GM23338 (cell line): Measurements from ENCODE around the gene MAN2B2. TPM values are rescaled to one million over a fixed set of nuclear protein-coding genes. Genes with fewer than 3 reads are reported as not detected.

Source experiments
- ATAC-seq: fragments of 200-7000 bp; cut with Tn5 transposase; 3 replicates; pipeline ENCODE4 v1.9.1; 2020
- DNase-seq: peaks from one replicate; pipeline ENCODE4 v3.0.0-alpha.2; 2015; ENCODE audit warnings: low spot score
- H2AFZ ChIP-seq: fragments of 200-600 bp; sonication (generic); 2 replicates; pipeline ENCODE4 v1.8.0; 2016; ENCODE audit warnings: antibody characterized with exemption, mild to moderate bottlenecking, moderate library complexity
- H3F3A ChIP-seq: fragments of 200-600 bp; sonication (generic); replicated peaks from 2 replicates; pipeline ENCODE4 v1.8.0; 2017; ENCODE audit warnings: antibody characterized with exemption, mixed run types, low read depth
- H3K27ac ChIP-seq: fragments of 200-600 bp; sonication (generic); 2 replicates; pipeline ENCODE4 v1.6.1; 2016; ENCODE audit warnings: low read depth
- H3K27me3 ChIP-seq: fragments of 200-600 bp; sonication (generic); 2 replicates; pipeline ENCODE4 v1.8.0; 2016; ENCODE audit warnings: mild to moderate bottlenecking, mixed run types, moderate library complexity; ENCODE audit not compliant: insufficient read depth
- H3K36me3 ChIP-seq: fragments of 200-600 bp; sonication (generic); 2 replicates; pipeline ENCODE4 v1.8.0; 2016; ENCODE audit warnings: mild to moderate bottlenecking; ENCODE audit not compliant: insufficient read depth
- H3K4me1 ChIP-seq: fragments of 200-600 bp; sonication (generic); 2 replicates; pipeline ENCODE4 v1.8.0; 2016; ENCODE audit warnings: mild to moderate bottlenecking, moderate library complexity; ENCODE audit not compliant: insufficient read depth
- H3K4me2 ChIP-seq: fragments of 200-600 bp; sonication (generic); 2 replicates; pipeline ENCODE4 v1.7.1; 2017; ENCODE audit warnings: mixed run types
- H3K4me3 ChIP-seq: fragments of 200-600 bp; sonication (generic); 2 replicates; pipeline ENCODE4 v1.6.1; 2016; ENCODE audit warnings: mixed run types
- H3K79me2 ChIP-seq: fragments of 200-600 bp; sonication (generic); replicated peaks from 2 replicates; pipeline ENCODE4 v1.8.0; 2017; ENCODE audit warnings: mild to moderate bottlenecking; ENCODE audit not compliant: insufficient read depth
- H3K9me2 ChIP-seq: fragments of 200-600 bp; sonication (generic); 2 replicates; pipeline ENCODE4 v1.8.0; 2017; ENCODE audit not compliant: insufficient read depth
- H4K20me1 ChIP-seq: fragments of 200-600 bp; sonication (generic); replicated peaks from 2 replicates; pipeline ENCODE4 v1.8.0; 2017; ENCODE audit warnings: mild to moderate bottlenecking; ENCODE audit not compliant: insufficient read depth
- H3K27ac Mint-ChIP-seq: 2 replicates; pipeline ENCODE4 v1.8.0; 2020; ENCODE audit warnings: inconsistent platforms, mild to moderate bottlenecking, moderate library complexity, mixed read lengths
- H3K27me3 Mint-ChIP-seq: 3 replicates; pipeline ENCODE4 v1.8.0; 2022; ENCODE audit warnings: low read depth, mild to moderate bottlenecking, moderate library complexity, mixed read lengths, inconsistent platforms; ENCODE audit not compliant: insufficient read depth, poor library complexity
- H3K36me3 Mint-ChIP-seq: 3 replicates; pipeline ENCODE4 v1.8.0; 2021; ENCODE audit warnings: low read depth, mild to moderate bottlenecking, inconsistent platforms, moderate library complexity, mixed read lengths
- H3K4me1 Mint-ChIP-seq: 3 replicates; pipeline ENCODE4 v1.8.0; 2020; ENCODE audit warnings: mild to moderate bottlenecking, inconsistent platforms, mixed read lengths
- H3K4me3 Mint-ChIP-seq: 3 replicates; pipeline ENCODE4 v1.8.0; 2021; ENCODE audit warnings: moderate library complexity, mild to moderate bottlenecking, inconsistent platforms, mixed read lengths
- H3K9me3 Mint-ChIP-seq: 3 replicates; pipeline ENCODE4 v1.8.0; 2020; ENCODE audit warnings: moderate library complexity, mild to moderate bottlenecking, inconsistent platforms, mixed read lengths
- CREB1 ChIP-seq: fragments of 250-450 bp; sonication (Bioruptor Pico); IDR thresholded peaks from 2 replicates; pipeline ENCODE4 v1.5.0; 2020; ENCODE audit warnings: low read depth, mild to moderate bottlenecking, moderate library complexity
- EZH2 ChIP-seq: fragments of 200-600 bp; sonication (generic); IDR thresholded peaks from one replicate; pipeline ENCODE4 v1.8.0; 2017; ENCODE audit warnings: antibody characterized with exemption, mild to moderate bottlenecking, low read depth; ENCODE audit not compliant: unreplicated experiment
- EZH2phosphoT487 ChIP-seq: fragments of 200-600 bp; sonication (generic); IDR thresholded peaks from one replicate; pipeline ENCODE4 v1.8.1; 2018; ENCODE audit warnings: antibody characterized with exemption; ENCODE audit not compliant: unreplicated experiment
- JUNB ChIP-seq: IDR thresholded peaks from one replicate; pipeline ENCODE4 v1.6.1; 2016; ENCODE audit warnings: antibody characterized with exemption; ENCODE audit not compliant: unreplicated experiment
- NANOG ChIP-seq: IDR thresholded peaks from 2 replicates; pipeline ENCODE4 v1.6.1; 2016; ENCODE audit warnings: antibody characterized with exemption, borderline replicate concordance
- POLR2AphosphoS5 ChIP-seq: IDR thresholded peaks from 2 replicates; pipeline ENCODE4 v1.6.1; 2016; ENCODE audit warnings: antibody characterized with exemption, low read depth
- STAT1 ChIP-seq: IDR thresholded peaks from one replicate; pipeline ENCODE4 v1.6.1; 2016; ENCODE audit warnings: antibody characterized with exemption; ENCODE audit not compliant: unreplicated experiment
- ZNF114 ChIP-seq: fragments of 250-450 bp; sonication (Bioruptor Pico); IDR thresholded peaks from 2 replicates; pipeline ENCODE4 v1.5.0; 2020; ENCODE audit warnings: mild to moderate bottlenecking, moderate library complexity
- ZNF331 ChIP-seq: fragments of 250-450 bp; sonication (Bioruptor Pico); IDR thresholded peaks from 2 replicates; pipeline ENCODE4 v1.5.0; 2020; ENCODE audit warnings: low read depth, mild to moderate bottlenecking, moderate library complexity
- polyA plus RNA-seq: library from polyadenylated mRNA; unstranded; fragments of >200 nt; fragmentation: Nextera tagmentation; extraction: Ambion mirVana; gene quantifications from 2 replicates; pipeline ENCODE4 v1.2.1, GENCODE V29; 2016
- total RNA-seq: library from RNA; depleted of rRNA; stranded (reverse); fragments of >200 nt; shearing (Covaris generic); gene quantifications from 2 replicates; pipeline ENCODE4 v1.2.3, GENCODE V29; 2014
- TF ChIP-seq, protein P1 (sequence below): IDR thresholded peaks from one replicate; pipeline ENCODE4 v1.6.1; 2018; ENCODE audit warnings: antibody characterized with exemption; ENCODE audit not compliant: unreplicated experiment
- TF ChIP-seq, protein P2 (sequence below), 2 experiments: fragments of 200-600 bp in 1 of 2; sonication (generic) in 1 of 2; conservative IDR thresholded peaks; 2 replicates each; pipeline versions ENCODE4 v1.5.1 to v1.6.1; 2016 to 2017; ENCODE audit warnings: antibody characterized with exemption in 2 of 2, low read depth in 2 of 2, mild to moderate bottlenecking in 2 of 2, moderate library complexity in 1 of 2
- TF ChIP-seq, protein P3 (sequence below): fragments of 250-450 bp; sonication (Bioruptor Pico); IDR thresholded peaks from 2 replicates; pipeline ENCODE4 v1.5.0; 2020; ENCODE audit warnings: mild to moderate bottlenecking, moderate library complexity
- TF ChIP-seq, protein P4 (sequence below): IDR thresholded peaks from 2 replicates; pipeline ENCODE4 v1.6.1; 2016; ENCODE audit warnings: antibody characterized with exemption

MAN2B2 gene
- total and polyA plus RNA-seq, 2 experiments from 2014 or later, result 1.6 to 6.9 TPM

DNA sequence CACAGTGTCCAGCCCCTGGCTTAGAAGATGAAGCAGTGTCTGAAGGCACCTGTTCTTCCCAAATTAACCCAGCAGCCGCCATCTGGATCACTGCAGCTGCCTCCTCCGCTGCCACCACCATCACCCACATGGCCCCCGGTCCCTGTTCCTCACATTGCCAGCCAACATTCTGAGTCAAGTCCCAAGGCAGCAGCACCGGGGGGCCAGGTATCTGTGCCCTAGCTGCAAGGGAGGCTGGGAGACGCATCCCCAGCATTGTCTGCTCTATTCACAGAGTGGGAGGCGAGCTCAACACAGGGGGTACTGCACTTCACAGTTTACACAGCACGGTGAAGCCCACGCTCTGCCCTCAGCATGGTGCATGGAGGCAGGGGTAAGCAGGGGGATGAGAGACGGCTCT, 42.3 kb upstream of the MAN2B2 start:
- Histone ChIP-seq H3K79me2 (no peaks in the 10 kb centered on the region), H2AFZ (no peak overlapping the region), H3K9me2 (no peaks in the 10 kb centered on the region), H3F3A (no peaks in the 10 kb centered on the region), H4K20me1 (no peaks in the 10 kb centered on the region), H3K27me3 (no peaks in the 10 kb centered on the region), H3K36me3 (no peaks in the 10 kb centered on the region), H3K4me3 (no peak overlapping the region), H3K27ac (no peak overlapping the region), H3K4me1 (no peaks in the 10 kb centered on the region), H3K4me2 (no peak overlapping the region)
- DNase-seq (no peak), ATAC-seq (no peak)
- TF ChIP-seq ZNF114 (no peak), EZH2 (no peak), ZNF331 (CRISPR knock-in tag) (no peak), EZH2phosphoT487 (no peak), STAT1 (no peak), POLR2AphosphoS5 (no peak), JUNB (no peak), CREB1 (CRISPR knock-in tag) (no peak), NANOG (no peak)
- TF ChIP-seq, protein P1, sequence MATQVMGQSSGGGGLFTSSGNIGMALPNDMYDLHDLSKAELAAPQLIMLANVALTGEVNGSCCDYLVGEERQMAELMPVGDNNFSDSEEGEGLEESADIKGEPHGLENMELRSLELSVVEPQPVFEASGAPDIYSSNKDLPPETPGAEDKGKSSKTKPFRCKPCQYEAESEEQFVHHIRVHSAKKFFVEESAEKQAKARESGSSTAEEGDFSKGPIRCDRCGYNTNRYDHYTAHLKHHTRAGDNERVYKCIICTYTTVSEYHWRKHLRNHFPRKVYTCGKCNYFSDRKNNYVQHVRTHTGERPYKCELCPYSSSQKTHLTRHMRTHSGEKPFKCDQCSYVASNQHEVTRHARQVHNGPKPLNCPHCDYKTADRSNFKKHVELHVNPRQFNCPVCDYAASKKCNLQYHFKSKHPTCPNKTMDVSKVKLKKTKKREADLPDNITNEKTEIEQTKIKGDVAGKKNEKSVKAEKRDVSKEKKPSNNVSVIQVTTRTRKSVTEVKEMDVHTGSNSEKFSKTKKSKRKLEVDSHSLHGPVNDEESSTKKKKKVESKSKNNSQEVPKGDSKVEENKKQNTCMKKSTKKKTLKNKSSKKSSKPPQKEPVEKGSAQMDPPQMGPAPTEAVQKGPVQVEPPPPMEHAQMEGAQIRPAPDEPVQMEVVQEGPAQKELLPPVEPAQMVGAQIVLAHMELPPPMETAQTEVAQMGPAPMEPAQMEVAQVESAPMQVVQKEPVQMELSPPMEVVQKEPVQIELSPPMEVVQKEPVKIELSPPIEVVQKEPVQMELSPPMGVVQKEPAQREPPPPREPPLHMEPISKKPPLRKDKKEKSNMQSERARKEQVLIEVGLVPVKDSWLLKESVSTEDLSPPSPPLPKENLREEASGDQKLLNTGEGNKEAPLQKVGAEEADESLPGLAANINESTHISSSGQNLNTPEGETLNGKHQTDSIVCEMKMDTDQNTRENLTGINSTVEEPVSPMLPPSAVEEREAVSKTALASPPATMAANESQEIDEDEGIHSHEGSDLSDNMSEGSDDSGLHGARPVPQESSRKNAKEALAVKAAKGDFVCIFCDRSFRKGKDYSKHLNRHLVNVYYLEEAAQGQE, result no peak
- TF ChIP-seq, protein P2, sequence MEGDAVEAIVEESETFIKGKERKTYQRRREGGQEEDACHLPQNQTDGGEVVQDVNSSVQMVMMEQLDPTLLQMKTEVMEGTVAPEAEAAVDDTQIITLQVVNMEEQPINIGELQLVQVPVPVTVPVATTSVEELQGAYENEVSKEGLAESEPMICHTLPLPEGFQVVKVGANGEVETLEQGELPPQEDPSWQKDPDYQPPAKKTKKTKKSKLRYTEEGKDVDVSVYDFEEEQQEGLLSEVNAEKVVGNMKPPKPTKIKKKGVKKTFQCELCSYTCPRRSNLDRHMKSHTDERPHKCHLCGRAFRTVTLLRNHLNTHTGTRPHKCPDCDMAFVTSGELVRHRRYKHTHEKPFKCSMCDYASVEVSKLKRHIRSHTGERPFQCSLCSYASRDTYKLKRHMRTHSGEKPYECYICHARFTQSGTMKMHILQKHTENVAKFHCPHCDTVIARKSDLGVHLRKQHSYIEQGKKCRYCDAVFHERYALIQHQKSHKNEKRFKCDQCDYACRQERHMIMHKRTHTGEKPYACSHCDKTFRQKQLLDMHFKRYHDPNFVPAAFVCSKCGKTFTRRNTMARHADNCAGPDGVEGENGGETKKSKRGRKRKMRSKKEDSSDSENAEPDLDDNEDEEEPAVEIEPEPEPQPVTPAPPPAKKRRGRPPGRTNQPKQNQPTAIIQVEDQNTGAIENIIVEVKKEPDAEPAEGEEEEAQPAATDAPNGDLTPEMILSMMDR (conservative IDR thresholded peaks at IDR 0.05; ENCODE audit: low read depth in 2 of 2), result no peak
- TF ChIP-seq, protein P3, sequence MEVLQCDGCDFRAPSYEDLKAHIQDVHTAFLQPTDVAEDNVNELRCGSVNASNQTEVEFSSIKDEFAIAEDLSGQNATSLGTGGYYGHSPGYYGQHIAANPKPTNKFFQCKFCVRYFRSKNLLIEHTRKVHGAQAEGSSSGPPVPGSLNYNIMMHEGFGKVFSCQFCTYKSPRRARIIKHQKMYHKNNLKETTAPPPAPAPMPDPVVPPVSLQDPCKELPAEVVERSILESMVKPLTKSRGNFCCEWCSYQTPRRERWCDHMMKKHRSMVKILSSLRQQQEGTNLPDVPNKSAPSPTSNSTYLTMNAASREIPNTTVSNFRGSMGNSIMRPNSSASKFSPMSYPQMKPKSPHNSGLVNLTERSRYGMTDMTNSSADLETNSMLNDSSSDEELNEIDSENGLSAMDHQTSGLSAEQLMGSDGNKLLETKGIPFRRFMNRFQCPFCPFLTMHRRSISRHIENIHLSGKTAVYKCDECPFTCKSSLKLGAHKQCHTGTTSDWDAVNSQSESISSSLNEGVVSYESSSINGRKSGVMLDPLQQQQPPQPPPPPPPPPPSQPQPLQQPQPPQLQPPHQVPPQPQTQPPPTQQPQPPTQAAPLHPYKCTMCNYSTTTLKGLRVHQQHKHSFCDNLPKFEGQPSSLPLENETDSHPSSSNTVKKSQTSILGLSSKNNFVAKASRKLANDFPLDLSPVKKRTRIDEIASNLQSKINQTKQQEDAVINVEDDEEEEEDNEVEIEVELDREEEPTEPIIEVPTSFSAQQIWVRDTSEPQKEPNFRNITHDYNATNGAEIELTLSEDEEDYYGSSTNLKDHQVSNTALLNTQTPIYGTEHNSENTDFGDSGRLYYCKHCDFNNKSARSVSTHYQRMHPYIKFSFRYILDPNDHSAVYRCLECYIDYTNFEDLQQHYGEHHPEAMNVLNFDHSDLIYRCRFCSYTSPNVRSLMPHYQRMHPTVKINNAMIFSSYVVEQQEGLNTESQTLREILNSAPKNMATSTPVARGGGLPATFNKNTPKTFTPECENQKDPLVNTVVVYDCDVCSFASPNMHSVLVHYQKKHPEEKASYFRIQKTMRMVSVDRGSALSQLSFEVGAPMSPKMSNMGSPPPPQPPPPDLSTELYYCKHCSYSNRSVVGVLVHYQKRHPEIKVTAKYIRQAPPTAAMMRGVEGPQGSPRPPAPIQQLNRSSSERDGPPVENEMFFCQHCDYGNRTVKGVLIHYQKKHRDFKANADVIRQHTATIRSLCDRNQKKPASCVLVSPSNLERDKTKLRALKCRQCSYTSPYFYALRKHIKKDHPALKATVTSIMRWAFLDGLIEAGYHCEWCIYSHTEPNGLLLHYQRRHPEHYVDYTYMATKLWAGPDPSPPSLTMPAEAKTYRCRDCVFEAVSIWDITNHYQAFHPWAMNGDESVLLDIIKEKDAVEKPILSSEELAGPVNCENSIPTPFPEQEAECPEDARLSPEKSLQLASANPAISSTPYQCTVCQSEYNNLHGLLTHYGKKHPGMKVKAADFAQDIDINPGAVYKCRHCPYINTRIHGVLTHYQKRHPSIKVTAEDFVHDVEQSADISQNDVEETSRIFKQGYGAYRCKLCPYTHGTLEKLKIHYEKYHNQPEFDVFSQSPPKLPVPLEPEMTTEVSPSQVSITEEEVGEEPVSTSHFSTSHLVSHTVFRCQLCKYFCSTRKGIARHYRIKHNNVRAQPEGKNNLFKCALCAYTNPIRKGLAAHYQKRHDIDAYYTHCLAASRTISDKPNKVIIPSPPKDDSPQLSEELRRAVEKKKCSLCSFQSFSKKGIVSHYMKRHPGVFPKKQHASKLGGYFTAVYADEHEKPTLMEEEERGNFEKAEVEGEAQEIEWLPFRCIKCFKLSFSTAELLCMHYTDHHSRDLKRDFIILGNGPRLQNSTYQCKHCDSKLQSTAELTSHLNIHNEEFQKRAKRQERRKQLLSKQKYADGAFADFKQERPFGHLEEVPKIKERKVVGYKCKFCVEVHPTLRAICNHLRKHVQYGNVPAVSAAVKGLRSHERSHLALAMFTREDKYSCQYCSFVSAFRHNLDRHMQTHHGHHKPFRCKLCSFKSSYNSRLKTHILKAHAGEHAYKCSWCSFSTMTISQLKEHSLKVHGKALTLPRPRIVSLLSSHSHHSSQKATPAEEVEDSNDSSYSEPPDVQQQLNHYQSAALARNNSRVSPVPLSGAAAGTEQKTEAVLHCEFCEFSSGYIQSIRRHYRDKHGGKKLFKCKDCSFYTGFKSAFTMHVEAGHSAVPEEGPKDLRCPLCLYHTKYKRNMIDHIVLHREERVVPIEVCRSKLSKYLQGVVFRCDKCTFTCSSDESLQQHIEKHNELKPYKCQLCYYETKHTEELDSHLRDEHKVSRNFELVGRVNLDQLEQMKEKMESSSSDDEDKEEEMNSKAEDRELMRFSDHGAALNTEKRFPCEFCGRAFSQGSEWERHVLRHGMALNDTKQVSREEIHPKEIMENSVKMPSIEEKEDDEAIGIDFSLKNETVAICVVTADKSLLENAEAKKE (CRISPR knock-in tag), result no peak
- TF ChIP-seq, protein P4, sequence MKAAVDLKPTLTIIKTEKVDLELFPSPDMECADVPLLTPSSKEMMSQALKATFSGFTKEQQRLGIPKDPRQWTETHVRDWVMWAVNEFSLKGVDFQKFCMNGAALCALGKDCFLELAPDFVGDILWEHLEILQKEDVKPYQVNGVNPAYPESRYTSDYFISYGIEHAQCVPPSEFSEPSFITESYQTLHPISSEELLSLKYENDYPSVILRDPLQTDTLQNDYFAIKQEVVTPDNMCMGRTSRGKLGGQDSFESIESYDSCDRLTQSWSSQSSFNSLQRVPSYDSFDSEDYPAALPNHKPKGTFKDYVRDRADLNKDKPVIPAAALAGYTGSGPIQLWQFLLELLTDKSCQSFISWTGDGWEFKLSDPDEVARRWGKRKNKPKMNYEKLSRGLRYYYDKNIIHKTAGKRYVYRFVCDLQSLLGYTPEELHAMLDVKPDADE, result no peak
- H3K27me3 Mint-ChIP-seq, result peaks cover 12% of the 10 kb centered on the region
- H3K27ac Mint-ChIP-seq, result no peak overlapping the region
- H3K4me3 Mint-ChIP-seq, result no peak overlapping the region
- peaks cover 10% of the 10 kb centered on the region; the same call in 2 of the 3 replicates for H3K4me1 Mint-ChIP-seq
- no peaks in the 10 kb centered on the region; the same call in 2 of the 3 replicates for H3K9me3 Mint-ChIP-seq
- no peaks in the 10 kb centered on the region for H3K36me3 Mint-ChIP-seq
